Activated naive CD4-positive, alpha-beta T cell (primary cell): Measurements from ENCODE around the gene RIN3.

Experiments used
- DNase-seq, 4 experiments: peaks; one replicate each; lab custom pipeline; 2025; lab: John Stamatoyannopoulos, UW

RIN3 gene

GRCh38 chr14:92511453-92512238 lies 1.9 kb upstream of the RIN3 start:
- no peak for DNase-seq

- DNase-seq = no peak
Measured at GRCh38 chr14:92512807-92513203, 776 bp upstream of the RIN3 start.

- peak in 3 of 4 experiments; percentile 16 to 37 (median 17) for DNase-seq
Measured at GRCh38 chr14:92513966-92514843, 624 bp downstream of the RIN3 start.

GRCh38 chr14:92514844-92515514 lies 1.4 kb downstream of the RIN3 start:
- DNase-seq = no peak

GRCh38 chr14:92515546-92516343 lies 2.2 kb downstream of the RIN3 start:
- DNase-seq = no peak

- no peak for DNase-seq
Measured at GRCh38 chr14:92516344-92516965, 2.9 kb downstream of the RIN3 start.

GRCh38 chr14:92516966-92517506 lies 3.5 kb downstream of the RIN3 start:
- no peak for DNase-seq

GRCh38 chr14:92517761-92518160 lies 4.2 kb downstream of the RIN3 start:
- DNase-seq = no peak

GRCh38 chr14:92519246-92520101 lies 5.9 kb downstream of the RIN3 start:
- no peak for DNase-seq

GRCh38 chr14:92520102-92521057 lies 6.8 kb downstream of the RIN3 start:
- no peak for DNase-seq

- no peak for DNase-seq
Measured at GRCh38 chr14:92521058-92521415, 7.5 kb downstream of the RIN3 start.

- no peak for DNase-seq
Measured at GRCh38 chr14:92523752-92524151, 10.2 kb downstream of the RIN3 start.

GRCh38 chr14:92524602-92525185 lies 11.1 kb downstream of the RIN3 start:
- DNase-seq = no peak

GRCh38 chr14:92525322-92526095 lies 11.9 kb downstream of the RIN3 start:
- no peak for DNase-seq

GRCh38 chr14:92527721-92528120 lies 14.1 kb downstream of the RIN3 start:
- no peak for DNase-seq

- DNase-seq = no peak
Measured at GRCh38 chr14:92528486-92529100, 15.0 kb downstream of the RIN3 start.

- DNase-seq = no peak
Measured at GRCh38 chr14:92529903-92530302, 16.3 kb downstream of the RIN3 start.
